NCI-H345 (cell line): ENCODE results near the gene RTL3.
"Not testable (repeated sequence)": the region's sequence is repeated elsewhere in the genome, so short reads cannot be mapped to it uniquely, and the experiment has no call there.

ENCODE experiments used
- DNase-seq: peaks from one replicate; lab custom pipeline; 2025; lab: John Stamatoyannopoulos, UW

RTL3 gene, protein sequence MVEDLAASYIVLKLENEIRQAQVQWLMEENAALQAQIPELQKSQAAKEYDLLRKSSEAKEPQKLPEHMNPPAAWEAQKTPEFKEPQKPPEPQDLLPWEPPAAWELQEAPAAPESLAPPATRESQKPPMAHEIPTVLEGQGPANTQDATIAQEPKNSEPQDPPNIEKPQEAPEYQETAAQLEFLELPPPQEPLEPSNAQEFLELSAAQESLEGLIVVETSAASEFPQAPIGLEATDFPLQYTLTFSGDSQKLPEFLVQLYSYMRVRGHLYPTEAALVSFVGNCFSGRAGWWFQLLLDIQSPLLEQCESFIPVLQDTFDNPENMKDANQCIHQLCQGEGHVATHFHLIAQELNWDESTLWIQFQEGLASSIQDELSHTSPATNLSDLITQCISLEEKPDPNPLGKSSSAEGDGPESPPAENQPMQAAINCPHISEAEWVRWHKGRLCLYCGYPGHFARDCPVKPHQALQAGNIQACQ

DNA sequence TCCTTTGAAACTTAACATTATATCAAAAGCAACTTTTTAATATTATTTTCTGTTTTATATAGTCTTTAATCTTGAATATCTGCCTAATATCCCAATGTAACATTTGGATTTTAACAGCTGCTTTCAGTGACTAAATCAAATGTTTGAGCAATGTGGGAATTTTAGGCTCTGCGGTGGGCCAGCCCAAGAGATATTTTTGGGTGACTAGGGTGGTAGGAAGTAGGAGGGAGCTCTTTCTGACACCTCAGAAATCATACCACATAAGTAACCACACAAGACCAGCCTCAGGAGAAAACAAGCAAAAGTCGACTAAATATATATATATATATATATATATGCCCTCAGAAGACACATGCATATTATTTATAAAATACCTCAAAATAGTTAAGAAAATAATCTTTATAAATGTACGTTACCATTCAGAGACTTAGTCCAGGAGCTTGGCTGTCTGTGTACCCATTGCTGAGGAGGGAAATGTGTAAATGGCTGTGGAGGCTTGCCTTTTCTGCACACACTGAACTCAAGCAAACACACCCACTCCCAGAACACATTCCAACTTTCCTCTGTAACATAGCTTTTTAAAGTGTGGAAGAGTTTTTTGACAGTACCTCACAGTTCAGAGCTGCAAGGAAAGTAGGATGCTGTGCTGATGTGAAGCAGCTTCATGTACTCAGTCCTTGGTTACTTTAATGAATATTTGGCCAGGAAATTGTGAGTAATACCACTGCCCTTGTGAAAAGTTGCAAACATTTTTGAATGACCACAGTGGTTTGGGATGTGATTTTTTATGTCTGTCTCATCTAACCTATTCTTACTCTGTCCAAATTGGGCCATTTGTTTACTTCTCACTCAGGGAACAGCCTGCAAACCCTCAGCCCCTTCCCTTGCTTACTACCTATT, at the start of gene RTL3:
RTL3 (minus strand) TSS at position 484 of the 900 bp plus-strand sequence. CDS start 908 bp downstream, outside the sequence.
- no peak for DNase-seq

DNA sequence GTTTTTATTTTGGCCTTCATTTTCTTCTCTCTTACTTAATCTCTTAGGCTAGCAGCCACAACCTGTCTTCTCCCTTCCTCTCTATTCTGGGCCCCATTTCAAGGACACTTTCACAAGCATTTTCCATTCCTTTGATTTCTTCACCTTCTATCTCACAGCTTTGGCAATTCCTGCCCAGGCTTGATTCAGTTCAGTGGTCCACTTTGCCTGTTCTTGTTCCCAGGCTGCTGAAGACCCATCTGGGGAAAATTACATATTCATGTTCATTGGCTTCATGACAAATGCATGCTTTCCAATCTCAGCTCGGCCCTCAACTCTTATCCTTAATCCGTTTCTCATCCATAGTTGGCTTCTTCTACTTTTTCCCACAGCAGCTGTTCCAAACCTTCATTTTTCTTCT, 49.7 kb upstream of the RTL3 start:
- no peak for DNase-seq

DNA sequence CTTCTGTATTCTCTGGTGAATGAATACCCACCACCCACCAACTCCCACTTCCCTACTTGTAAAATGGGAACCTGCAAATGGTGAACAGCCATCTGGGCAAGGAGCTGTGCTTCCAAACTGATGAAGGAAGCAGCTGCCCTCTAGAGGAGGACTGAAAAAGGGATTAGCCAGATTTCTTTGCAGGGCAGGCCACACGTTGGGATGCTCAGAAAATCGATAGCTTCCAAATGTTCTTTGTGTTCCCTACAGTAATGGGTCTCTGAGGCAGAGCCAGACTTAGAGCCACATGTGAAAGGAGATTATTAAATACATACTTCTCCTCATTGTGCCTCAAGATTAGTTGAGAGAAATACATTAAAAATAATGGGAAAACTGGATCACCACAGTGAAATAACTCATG, 49.1 kb upstream of the RTL3 start:
- no peak for DNase-seq

DNA sequence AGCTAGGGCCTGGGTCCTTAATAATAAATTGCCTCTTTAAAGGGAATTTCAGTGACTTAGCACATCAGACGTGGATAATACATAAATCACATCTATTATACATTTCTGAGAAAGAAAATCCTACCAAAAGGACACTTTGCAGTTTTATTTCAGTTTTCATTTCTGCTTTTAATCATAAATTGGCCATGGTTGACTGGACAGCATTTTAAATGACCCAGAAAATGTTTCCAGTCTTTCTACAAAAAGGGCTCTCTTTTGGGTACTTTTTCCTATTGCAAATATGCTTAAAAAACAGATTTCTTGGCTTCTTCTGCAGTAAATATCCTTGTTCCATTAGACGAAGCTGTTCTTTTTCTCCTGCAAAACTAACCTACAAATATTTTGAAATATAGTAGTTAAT, 46.9 kb upstream of the RTL3 start:
- DNase-seq = no peak

DNA sequence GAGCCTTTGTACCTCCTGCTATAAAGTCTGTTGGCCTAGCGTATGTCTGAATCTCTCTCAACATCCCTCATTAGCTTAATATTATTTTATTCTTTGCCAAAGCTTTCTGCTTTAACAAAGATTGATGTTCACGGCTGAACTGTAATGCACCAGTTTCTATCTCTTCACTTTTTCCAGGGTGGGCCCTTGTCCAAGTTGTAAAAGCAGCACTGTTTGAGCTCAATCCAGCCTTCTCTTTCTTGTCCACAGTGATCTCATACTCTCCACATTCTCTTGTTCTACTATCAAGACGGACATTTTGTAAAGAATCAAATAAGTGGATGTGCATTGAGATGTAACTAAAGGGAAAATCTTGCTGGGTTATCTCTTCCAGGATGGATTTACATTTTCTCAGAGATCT, 34.4 kb upstream of the RTL3 start:
- DNase-seq = no peak

DNA sequence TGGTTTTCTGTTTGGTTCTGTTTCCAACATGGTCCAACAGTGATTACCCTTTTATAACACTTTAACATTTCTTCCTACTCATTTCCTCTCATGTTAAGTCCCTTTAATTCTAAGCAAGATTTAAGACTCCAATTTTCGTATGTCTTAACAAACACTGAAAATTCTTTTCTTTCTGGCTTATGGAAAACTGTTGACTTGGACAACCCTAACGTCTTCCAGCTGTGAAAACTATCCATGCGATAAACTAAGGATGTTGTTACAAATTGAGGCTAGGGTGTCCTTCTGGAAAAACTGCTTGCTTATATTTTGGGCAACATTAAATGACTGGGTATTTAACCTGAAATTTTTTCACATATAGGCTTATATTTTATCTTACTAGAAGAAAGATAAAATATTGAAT, 33.9 kb upstream of the RTL3 start:
- DNase-seq = no peak

DNA sequence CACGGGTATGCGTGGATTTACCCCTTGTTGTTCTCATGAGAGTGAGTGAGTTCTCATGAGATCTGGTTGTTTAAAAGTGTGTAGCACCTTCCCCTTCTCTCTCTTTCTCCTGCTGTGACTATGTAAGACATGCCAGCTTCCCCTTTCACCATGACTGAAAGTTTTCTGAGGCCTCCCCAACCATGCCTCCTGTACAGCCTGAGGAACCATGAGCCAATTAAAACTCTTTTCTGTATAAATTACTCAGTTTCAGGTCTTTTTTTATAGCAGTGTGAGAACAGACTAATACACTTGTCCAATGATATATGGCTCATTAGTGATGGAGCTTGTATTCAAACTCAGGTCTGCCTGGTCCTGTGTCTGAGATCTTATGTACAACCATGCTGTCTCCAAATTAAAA, 28.5 kb upstream of the RTL3 start:
- DNase-seq = no peak

DNA sequence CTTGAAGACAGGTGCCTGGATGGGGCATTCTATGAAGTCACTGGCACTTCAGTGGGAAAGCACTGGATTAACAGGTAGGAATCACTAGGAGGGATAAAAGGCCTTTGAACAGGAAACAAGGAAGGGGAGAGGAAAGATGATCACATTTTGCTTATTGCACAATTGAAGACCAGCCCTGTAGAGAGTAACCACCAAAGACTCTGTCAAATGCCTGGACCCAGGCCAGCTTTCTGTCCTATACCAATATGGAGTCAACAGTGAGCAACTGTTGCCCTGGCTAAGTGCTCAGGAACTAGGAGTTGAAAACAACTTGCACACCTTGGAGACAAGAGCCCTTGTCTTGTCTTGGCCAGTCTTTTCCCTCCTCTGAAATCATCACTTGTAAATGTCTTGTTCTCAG, 14.1 kb upstream of the RTL3 start:
- no peak for DNase-seq

DNA sequence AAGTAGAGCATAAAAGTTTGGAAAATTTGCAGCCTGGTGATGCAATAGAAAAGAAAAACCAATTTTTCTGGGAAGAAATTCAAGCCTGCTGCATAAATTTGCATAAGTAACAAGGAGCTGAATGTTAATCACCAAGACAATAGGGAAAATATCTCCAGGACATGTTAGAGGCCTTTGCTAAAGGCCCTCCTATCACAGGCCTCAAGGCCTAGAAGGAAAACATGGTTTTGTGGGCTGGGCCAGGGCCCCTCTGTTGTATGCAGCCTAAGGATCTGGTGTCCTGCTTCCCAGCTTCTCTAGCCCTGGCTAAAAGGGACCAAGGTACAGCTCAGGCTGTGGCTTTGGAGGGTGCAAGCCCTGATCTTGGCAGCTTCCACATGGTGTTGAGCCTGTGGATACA, 6.2 kb upstream of the RTL3 start:
- no peak for DNase-seq

DNA sequence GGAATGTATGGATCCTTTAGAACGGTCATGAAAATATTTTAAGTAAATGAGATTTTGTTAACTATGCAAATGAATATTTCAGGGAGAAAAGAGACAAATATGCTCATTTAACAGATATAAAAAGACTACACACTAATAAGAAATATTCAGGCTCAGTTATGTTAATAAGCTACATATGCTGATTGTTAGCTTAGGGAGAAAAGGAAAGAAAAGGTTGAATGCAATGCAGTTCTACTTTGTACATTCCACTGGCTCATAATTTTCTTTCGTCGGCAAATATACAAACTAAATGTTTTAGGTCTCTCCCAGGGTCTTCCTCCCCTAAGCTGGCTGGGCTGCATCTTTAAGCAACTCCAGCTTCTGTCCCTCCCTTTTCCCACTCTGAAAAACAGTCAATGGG, 2.7 kb upstream of the RTL3 start:
- DNase-seq = no peak

DNA sequence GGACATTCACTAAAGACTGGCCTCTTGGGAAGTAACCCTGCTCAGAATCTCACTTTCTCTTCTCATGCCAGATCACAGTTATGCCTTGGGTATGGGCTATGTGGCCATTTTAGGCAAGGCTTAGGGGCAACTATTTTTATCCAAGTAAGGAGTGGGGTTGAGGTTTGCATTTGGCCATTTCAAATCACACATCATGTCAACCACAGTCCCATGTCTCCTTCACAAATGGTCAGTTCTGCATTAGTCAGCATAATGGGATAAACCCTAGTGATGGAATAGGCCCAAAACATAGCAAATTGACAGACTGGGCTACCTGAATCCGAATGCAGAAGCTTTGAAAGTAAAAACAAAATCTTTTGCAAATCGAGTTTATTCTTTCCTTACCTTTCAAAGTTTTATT, 827 bp upstream of the RTL3 start:
- DNase-seq = no peak

DNA sequence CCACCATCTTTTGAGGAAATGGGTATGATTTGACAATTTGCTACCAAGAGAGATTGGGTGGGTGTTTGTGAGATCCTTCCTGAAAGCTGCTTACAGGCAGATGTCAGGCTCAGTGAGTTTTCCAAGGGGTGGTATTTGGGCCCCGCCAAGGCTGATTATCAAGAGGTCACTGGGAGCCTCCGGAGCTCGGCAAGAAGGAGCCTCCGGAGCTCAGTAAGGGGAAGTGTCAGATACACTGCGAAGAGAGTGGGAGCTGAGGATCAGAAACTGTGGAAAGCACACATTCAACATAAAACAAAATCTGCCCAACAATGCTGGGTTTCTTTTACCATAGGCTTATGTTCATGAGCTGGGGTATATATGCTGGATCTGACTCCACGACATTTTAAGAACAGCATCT, 714 bp downstream of the RTL3 start:
- no peak for DNase-seq

DNA sequence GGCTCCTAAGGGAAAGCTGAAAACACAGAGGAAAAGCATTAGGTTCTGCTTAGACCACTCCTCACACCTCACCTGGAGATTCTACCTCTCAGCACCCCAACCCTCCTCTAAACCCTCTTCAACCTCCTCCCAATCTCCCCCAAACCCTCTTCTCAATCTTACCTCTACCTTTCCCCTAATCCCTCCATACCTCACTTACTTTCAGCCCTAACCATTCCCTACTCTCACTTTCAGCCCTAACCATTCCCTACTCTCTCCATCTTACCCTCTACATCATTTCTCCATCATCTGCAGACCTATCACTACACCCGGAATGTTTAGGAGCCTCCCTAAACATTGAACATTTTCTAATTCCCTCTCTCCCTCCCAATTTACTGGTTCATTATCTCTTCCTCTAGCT, 3.5 kb downstream of the RTL3 start:
- DNase-seq = no peak

DNA sequence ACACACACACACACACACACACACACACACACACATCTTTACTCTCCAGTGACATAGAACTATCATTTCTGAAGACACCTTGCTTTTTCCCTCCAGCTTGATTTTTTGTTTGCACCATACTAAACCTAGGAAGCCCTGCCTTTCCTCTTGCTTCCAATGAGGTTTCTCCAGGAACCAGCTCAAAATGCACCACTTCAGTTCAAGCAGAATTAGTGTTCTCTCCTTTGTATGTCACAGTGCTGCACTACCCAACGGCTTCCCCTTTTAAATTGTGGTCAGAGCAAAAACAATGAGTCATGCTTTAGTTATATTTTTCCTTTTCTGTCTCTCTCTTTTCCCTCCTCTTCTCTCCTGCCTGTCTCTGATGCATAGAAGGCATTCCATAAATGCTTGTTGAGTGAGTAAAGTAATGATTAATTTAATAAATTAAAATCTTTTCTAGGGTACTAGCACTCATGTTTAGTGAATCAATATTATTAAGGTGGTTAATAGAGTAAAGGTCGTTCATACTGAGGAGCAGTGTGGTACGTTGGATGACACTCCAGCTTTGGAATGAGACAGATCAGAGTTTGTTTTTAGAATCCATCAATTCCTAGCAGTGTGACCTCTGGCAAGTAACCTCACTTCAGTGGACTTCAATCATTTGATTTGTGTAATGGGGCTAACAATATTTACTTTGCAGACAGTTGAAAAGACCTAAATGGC, 5.9 kb downstream of the RTL3 start:
- no peak for DNase-seq

DNA sequence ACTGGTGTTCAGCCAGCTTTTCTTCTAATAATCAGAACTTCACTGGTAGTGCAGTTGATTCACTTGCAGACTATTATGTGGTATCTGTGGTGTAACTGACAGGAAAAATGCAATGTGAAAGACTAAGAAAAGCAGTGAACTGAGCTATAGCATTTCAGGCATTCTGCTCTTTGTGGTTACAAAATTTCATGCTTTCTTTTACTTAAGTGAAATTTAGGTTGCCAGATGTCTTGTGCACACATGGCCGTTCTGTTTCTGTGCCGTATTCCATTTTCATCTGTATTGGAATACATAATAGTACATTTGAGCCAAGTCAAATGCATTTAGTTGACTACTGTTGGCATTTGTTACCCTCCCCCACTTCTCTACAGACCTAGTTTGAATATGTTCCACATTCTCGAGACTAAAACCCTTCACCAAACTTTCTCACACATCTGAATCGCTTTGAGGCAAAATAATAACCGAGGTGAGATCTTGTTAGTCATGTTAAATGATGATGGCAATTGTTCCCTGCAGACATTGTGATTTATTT, 8.2 kb downstream of the RTL3 start:
- DNase-seq = no peak

DNA sequence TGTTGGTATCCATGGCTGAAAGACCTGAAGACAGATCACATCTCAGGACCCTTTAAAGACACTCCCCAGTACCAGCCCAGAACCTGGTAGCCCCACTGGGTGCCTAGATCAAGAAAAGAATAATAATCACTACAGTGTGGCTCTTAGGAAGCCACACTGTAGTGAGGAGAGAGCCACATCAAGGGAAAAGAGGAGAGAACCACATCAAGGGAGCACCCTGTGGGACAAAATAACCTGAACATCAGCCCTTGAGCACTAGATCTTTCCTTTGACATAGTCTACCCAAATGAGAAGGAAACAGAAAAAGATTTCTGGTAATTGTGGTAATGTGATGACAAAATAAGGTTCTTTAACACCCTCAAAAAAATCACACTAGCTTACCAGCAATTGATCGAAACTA, 15.3 kb downstream of the RTL3 start:
- DNase-seq = no peak

DNA sequence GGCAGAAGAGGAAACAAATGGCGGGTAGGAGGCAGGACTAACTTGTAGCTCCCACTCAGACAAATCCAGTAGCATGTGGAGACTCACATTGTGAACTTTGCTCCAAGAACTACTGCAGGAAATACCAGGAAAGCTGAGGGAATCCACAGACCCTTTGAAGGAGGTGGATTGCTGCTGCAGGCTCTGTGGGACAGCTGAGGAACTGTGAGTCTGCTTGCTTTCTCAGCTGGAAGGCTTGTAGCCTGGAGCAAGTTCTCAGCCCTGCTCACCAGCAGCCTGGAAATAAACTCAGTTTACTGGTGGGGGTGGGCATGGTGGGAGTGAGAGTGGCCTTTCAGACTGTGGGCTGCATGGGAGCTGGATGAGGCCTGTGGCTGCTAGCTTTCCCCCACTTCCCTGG, 16.0 kb downstream of the RTL3 start:
- DNase-seq = no peak

DNA sequence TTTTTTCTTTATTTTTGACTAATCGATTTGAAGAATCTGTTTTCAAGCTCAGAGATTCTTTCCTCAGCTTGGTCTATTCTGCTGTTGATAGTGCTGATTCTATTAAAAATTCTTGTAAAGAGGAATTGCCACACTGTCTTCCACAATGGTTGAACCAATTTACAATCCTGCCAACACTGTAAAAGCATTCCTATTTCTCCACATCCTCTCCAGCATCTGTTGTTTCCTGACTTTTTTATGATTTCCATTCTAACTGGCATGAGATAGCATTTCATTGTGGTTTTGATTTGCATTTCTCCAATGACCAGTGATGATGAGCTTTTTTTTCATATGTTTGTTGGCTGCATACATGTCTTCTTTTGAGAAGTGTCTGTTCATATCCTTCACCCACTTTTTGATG, 23.0 kb downstream of the RTL3 start:
- DNase-seq = not testable (repeated sequence)

DNA sequence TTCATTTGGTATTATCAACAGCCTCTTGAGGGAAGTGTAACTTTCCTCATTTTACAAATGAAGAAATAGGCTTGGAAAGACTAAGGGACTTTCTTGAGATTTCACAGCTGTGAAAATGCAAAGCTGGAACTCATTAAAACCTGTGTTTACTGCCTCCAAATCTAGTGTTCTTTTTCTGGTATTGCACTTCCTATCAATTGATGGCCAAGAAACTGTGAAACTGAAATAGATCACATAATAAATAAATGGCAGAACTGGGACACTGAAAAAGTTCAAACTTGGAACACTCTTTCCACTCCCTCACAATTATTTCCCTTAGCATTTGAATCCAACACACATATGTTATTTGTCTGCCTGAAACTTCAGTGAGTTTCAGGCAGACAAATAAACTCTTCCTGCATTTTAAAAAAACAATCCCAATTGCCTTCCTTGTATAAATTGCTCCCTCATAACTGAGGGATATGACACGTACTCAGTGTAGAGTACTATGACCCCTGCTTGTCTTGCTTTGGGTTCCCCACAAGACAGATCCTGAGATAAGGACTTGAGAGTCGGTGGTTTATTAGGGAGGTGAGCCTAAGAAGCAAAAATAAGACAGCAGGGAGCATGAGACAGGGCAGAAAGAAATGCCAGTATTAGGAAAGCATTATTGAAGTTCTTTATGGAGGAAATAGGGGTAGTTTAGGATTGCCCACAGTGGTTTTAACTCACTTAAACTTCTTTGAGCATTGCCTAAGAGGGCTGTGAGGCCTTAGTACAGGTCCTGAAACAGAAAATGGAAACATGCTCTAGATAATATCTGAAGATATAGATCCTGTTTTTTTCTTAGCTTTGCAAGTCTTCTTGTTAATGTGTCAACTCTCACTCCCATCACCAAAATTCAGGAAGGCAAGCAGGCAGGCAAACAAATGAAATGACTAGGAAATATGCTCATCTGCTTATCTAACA, 33.9 kb downstream of the RTL3 start:
- no peak for DNase-seq

DNA sequence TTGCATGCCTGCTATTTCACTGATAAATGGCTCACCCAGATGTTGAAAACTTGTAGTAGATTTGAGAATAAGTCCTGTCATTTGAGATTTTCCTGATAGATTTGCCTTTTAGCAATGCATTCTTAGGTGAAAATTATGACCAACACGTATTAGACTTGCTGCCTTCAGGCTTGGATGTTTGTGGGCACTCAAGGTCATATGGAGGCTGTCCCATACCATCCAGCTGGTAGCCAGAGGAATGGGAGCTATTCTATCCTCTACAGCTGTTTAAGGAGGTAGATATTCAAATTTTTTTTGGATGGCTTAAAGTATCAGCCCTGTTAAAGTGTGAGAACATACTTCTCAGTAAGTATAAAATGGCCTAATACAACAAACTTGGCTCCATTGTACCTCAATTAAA, 34.7 kb downstream of the RTL3 start:
- DNase-seq = no peak

DNA sequence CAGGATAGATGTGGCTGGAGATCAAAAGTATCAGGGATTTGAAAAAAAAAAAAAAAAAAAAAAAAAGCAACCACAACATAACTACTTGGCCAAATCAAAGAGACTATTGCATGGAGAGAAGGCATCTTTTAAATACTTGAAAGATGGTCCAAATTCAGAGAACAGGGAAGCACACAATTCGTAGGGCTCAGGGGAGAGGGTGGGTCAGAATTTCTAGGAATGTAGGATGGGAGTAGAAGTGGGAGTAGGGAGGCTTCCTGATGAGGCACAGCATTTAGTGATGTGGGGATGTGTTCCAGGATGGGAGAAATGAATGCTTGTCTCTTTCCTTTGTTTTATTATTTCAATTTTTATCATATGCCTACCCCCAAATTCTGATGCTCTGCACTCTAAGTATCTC, 36.3 kb downstream of the RTL3 start:
- no peak for DNase-seq
